ENCODE results near the gene CD320.
"Not testable (repeated sequence)": the region's sequence is repeated elsewhere in the genome, so short reads cannot be mapped to it uniquely, and the experiment has no call there.

Gene CD320

DNA sequence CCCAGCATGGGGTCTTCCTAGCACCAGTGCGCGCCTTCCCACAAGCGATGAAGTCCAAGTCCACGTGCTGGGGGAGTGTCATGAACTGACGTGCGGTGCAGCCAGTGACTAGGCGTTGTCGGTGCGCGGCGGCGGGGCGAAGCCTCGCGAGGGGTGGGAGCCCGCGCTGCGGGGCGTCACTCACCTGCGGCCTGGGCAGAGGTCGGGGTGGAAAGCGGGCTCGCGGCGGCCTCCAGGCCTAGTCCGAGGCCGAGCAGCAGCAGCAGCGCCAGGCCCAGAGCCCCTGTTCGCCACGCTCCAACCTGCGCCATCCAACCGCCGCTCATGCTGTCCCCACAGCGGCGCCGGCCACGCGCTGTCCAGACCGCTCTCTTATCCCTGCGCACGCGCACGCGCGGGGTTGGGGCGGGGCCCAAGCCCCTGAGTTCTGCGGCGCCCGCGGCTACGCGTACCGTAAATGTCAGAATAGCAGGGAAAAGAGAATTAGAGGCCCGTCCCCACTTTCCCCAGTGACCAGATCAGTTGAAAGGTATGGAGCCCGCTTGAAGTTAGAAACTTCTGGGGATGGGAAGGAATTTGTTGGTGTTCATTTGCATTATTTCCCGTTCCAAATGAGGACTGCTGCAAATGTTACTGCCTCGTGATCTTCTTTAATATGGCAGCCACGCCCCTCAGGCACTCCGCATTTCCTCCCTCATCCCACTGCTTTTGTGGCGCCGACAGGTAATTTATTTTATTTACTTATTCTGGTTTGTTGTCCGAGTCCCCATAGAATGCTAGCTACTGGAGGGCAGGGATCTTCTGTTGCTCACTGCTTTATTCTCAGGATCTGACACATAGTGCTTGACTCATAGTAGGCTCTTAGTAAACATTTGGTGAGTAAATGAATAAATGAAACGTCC, at the start of gene CD320:
Gene CD320 (minus strand): TSS at position 394 of the 902 bp plus-strand sequence. CDS start 68 bp downstream, at position 326.
- DNase-seq = peak; percentile 89

DNA sequence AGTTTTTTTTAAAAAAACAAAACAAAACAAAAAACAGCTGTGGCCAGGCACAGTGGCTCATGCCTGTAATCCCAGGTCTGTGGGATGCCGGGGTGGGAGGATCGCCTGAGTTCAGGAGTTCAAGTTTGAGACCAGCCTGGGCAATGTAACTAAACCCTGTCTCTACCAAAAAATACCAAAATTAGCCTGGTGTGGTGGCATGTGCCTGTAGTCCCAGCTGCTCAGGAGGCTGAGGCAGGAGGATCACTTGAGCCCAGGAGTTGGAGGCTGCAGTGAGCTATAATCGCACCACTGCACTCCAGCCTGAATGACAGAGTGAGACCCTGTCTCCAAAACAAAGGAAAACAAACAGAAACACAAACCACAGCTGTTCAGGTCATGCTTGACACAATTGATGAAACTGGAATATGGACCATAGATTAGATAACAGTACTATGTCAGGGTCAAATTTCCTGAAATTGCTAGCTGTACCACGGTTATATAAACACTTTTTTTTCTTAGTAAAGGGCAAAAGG, 48.9 kb upstream of the CD320 start:
- DNase-seq = no peak

DNA sequence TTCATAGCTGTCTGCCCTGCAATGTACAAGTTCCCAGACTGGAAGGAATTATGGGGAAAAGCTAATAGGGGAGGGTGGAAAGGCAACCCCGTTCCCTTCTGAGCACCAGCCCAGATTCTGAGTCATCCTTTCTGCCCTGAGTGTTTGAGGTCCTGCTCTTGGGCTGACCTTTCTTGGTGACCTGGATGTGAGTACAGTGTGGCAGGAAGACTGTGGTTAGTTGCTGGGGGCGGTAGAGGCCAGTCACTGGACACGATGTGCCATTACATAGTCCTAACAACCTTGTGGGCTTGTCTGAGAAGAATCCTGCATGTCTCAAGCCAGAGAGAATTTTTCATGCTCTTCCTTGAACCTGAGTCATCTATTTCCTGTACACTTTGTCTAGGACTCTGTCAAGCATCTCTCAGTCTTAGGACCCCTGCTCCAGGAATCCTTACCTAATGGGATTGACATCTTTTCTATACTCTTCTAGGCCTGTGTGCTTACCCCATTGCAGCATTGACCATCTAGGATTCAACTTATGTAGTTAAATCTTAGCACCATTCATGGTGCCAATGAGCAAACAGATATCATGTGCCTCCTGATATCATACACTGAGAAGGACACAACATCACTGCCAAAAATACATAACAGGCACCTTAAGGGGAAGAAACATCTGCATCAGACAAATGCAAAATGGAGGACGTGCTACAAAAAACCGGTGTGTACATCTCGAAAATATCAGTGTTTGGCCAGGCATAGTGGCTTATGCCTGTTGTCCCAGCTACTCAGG, 47.7 kb upstream of the CD320 start:
- DNase-seq = no peak

DNA sequence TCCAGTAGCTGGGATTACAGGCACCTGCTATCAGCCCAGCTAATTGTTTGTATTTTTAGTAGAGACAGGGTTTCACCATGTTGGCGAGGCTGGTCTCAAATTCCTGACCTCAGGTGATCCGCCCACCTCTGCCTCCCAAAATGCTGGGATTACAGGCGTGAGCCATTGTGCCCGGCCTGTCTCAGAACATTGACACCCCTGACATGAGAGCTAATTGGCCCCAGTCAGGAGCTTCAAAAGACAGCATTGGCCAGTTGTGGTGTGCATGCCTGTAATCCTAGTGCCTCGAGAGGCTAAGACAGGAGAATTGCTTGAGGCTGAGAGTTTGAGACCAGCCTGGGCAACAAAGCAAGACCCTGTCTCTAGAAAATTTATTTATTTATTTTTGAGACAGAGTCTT, 44.7 kb upstream of the CD320 start:
- DNase-seq = not testable (repeated sequence)

DNA sequence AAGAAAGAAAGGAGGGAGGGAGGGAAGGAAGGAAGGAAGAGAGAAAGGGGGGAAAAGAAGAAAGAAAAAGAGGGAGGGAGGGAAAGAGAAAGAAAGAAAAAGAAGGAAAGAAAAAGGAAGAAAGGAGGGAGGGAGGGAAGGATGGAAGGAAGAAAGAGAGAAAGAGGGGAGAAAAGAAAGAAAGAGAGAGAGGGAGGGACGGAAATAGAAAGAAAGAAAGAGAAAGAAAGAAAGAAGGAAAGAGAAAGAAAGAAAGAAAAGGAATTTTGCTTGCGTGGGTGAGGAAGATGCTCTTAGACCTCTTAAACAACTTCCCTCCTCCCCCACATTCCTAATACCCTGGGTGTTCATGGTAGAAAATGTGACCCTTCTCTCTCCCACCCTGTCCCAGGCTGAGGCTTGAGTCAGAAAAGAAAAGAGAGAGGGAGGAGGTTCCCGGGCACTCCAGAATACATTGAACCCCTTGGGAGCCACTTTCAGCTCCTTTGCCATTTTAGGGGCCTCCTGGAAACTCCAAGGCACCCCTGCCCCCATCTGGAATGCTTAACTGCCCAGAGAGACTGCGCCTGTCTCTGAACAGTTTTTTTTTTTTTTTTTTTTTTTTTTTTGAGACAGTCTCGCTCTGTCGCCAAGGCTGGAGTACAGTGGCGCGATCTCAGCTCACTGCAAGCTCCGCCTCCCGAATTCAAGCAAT, 44.1 kb upstream of the CD320 start:
- DNase-seq = no peak

DNA sequence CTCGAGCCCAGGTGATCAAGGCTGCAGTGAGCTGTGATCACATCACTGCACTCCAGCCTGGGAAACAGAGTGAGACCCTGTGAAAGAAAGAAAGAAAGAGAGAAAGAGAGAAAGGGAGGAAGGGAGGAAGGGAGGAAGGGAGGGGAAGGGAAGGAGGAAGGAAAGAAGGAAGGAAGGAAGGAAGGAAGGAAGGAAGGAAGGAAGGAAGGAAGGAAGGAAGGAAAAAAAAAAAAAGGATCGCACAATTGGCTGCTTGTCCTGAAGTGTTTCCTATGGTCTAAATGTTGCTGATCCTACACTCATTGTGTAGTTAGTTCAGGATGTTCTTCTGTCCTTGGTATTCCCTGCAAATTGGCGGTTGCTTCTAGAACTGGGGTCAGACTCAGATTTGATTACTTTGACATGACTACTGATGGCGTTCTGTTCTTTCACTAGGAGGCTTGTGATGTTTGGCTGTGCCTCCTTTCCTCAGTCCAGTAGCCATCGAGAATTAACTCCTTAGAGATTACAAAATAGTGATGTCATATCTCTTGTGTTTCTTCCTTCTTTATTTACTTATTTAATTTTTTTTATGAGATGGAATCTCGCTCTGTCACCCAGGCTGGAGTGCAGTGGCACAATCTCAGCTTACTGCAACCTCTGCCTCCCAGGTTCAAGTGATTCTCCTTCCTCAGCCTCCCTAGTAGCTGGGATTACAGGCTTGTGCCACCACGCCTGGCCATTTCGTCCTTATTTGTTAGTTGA, 41.6 kb upstream of the CD320 start:
- DNase-seq = not testable (repeated sequence)

DNA sequence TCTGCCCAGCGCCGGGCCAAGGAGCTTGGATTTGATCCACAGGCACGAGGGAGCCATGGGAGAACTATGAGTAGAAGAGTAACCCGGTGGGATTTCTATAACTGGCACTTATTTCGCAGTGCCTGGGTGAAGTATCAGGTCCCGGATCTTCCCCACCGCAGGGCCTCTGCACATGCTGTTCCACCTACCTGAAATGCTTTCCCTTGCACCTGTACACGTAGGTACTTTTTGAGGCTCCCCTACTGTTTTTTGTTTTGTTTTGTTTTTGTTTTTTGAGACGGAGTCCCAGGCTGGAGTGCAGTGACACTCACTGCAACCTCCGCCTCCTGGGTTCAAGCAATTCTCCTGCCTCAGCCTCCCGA, 35.3 kb upstream of the CD320 start:
- DNase-seq = no peak

DNA sequence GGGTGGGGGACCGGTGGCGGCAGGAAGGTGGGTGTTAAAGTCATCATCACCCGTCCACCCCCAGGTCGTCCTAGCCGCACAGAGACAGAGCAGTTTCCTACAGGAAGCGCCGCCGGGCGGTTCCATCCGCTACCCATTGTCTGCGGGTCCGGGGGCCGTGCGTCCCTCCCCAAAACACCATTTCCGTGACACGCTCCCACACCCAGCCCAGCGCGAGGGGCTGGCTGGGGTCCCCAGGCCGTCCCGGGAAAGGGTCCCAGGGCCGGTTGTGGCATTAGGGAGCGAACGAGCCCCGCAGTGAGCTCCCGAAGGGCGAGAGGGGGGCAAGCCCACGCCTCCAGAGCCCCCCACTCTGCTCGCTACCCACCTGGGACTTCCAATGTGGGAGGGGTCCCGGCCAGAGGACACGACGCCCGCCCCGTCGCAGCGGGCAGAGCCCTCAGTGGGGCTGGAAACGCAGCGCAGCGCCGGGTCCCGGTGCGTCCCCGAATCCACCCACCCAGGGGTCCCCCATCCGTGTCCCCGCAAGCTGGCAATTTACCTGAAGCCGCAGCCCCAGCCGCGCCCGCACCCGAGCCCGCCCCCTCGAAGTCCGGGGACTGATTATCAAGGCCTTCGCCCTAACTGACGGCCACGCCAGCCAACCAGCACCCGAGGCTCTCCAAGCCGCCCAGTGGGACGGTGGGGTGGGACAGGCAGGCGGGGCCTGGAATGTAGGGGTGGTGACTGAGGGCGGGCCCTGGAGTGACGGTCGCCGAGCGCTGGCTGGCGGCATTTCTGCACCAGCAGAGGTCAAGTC, 34.7 kb upstream of the CD320 start, which contains the start of gene KANK3:
Gene KANK3 (minus strand): TSS at position 579 of the 799 bp plus-strand sequence. CDS start 5,434 bp downstream, outside the sequence.
- peak; percentile 95 for DNase-seq

DNA sequence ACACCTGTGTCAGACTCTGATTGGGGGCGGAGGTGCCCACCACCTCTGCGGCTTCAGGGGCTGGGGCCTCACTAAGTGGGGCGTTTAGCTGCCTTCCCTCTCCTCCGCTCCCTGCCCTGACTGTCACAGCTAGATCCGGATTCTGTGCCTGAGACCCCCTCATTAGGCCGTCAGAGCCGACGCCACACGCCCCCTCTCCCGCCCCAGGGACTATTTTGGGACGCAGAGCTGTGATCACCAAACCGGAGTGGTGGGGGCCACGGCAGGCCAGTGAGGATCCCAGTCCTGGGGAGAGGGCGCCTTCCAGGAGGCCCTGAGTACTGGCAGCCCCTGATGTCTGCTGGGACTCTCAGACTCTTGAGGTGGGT, 34.1 kb upstream of the CD320 start:
- DNase-seq = no peak

DNA sequence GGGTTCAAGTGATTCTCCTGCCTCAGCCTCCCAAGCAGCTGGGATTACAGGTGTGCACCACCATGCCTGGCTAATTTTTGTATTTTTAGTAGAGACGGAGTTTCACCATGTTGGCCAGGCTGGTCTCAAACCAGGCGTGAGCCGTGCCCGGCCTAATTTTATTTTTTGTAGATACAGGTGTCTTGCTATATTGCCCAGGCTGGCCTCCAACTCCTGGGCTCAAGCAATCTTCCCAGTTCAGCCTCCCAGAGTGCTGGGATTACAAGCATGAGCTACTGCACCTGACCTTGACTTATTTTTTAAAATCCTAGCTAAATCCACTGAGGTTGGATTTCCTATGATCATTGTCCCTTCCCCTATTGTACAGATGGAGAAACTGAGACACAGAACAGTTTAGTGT, 33.3 kb upstream of the CD320 start:
- DNase-seq = not testable (repeated sequence)

DNA sequence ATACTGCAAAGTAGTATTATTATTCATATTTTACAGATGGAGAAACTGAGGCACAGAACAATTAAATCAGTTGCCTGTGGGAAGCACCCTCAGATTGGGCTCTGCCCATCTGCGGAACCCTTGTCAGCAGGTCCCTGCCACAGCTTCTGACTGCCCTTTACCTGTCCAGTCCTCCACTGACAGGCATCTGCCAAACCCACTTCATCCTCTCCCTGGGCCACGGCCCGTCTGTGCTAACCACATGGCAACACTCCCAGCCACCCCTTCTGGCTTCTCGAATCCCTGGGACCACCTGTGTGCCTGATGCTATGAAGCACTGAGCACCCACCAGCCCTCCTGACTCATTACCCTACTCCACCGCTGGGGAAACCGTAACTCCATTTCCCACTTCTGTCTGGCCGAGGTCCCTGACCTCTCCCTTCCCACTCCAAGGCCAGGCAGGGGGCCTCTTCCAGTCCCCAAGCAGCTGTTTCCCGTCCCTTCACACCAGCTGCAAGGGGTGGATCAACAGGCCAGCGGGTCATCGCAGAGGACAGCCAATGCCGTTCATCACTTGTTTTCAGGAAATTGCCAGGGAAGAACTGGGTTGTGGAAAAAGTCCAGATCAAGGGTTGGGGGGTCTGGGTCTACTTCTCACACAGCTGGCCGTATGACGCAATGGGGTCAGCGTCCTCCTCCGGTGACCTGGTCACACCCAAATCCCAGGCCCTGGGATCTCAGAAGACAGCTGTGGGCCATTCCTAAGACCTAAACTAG, 32.4 kb upstream of the CD320 start:
- no peak for DNase-seq

DNA sequence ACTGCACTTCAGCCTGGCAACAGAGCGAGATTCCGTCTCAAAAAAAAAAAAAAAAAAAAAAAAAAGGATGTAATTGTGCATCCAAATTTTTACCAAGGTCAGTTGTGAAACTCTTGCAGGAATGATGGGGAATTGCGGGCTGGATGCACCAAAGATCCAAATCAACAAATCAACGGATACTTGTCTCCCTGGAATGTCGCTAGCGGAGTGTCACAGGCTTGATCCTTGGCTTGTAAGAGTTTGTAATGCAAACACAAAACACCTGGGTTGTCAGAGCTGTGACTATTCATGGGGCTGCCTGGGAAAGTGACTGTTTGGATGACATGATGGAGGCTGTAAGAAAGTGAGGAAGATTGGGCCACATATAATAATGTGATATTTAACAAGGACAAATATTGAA, 30.7 kb upstream of the CD320 start:
- DNase-seq = no peak

DNA sequence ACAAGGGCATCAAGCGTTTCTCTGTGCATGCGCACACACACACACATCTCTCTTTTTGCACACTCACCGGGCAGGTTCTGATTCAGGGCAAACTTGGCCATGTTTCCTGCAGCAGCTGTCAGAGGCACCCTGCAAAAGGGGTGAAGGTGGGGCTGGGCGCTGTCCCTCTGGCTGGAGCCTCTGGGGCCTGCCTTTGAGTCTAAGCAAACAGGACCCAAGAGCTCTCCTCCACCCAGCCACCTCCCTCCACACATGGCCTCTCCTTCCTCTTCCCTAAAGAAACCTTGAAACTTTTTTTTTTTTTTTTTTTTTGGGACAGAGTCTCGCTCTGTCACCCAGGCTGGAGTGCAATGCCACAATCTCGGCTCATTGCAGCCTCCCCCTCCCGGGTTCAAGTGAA, 29.6 kb upstream of the CD320 start:
- no peak for DNase-seq

DNA sequence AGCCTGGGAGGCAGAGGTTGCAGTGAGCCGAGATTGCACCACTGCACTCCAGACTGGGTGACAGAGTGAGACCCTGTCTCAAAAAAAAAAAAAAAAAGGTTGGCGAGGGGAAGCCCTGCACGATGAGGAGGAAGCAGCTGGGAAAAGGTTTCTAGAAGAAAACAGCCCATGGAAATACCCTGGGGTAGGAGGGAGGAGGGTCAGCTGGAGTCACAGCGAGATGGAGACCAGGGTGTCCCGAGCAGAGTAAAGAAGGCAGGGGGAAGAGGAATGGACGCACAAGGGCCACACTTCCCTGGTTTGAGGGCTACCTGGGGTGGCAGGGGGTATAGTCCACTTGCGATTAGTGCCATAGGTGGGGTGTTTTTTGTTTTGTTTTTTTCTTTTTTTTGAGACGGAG, 28.5 kb upstream of the CD320 start:
- DNase-seq = no peak

DNA sequence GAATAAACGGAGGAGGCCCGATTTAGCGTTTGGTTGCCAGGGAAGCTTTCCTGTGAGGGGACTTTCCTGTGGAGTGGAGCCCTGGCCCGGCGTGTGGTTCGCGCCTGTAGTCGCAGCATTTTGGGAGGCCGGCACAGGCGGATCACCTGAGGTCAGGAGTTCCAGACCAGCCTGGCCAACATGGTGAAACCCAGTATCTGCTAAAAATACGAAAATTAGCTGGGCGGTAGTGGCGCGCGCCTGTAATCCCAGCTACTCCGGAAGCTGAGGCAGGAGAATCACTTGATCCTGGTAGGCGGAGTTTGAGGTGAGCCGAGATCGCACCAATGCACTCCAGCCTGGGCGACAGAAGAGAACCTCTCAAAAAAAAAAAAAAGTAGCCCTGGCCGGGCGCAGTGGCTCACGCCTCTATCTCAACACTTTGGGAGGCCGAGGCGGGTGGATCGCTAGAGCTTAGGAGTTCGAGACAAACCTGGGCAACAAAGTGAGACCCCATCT, 28.0 kb upstream of the CD320 start:
- DNase-seq = no peak

DNA sequence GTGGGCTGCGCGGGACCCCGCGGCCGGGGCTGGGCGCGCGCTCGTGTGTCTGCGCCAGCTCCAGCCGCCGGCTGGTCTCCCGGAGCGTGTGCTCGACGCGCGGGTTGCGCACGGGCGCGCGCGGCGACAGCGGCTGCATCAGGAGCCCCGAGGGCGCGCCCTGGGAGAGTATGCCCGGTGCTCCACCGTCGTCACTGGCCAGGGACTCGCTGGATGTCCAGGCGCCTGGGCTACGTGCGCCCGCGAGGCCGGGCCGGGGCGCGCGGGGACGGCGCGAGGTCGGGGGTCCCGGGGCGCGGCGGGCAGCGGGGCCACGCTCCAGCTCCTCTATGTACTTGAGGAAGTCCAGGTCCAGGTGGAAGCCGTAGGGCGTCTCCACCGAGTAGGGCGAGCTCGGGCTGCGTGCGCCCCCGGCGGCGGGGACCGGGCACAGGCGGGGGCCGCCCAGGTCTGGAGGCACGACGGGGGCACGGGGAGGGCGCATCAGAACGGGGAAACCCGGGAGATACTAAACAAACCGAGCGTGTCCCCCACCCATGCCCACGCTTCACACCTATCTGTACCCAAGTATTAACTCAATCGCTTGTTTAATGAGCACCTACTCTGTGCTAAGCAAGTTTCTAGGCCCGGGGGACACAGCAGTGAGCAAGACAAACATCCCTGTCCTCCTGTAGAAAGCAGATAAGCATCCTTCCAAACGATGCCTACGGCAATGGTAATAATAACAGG, 27.3 kb upstream of the CD320 start:
- no peak for DNase-seq

DNA sequence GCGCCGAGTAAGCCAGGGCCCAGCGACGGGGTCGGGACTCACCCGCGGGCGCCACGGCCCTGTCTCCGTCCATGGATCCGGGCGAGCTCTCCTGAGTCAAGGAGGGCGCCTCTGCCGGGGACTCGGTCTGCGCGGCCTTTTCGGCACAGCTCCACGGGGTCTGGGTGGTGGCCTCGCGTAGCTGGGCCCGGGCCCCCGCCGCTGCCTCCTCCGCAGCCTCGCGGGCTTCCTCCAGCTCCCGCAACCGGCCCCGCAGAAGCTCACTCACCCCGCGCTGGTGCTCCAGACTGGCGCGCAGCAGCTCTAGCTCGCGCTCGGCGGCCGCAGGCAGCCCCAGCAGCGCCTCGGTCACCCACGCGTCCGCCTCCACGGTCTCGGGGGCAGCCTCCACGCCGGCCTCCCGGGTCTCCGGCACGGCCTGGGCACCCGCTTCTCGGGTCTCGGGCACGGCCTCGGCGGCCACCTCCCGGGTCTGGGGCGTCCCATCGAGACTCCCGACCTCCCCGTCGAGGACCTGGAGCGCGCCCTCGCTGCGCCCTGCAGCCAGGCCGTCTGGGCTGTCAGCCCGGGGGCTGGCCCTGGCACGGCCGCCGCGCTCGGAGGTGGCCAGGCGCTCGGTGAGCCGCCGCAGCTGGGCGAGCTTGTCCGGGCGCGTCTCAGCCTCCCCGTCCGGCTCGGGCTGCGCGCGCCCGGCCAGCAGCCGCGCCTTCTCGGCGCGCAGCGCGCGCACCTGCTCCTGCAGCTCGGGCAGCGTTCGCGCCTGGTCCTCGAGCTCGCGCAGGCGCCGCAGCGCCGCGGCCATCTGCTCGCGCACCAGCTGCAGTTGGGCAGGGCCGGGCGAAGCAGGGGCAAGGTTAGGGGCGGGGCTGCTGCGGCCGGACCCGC, 26.5 kb upstream of the CD320 start:
- DNase-seq = no peak

DNA sequence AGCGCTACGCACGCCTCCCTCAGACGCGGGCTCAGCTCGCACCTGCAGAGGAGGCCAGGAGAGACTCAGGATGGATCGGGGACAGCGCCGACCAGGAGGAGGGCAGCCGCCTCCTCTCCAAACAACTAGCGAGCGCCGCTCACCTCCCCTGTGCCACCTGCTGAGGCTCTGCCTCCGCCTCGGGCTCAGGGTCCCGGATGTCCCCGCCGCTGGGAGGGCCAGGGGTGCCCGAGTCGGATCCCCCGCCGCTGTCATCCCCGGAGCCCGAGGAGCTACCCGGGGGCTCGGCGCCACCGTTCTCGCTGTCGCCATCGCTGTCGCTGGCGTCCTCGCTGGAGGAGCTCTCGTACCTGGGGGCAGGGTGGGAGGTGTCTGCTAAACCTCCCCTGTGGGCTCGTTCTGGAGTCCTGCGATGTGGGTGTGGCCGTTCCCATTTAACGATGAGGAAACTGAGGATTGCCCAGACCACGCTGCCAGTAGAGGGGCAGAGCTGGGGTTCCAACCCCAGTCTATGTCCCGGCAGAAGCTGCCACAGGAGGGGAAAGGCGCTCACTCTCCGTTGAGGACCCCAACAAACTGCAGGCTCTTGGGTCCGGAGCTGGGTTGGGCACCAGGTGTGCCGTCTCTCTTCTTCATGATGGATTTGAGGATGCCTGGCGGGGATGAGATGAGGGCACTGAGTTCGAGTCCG, 25.8 kb upstream of the CD320 start:
- no peak for DNase-seq
